NT2/D1 (cell line): ENCODE measurements around the gene MRPS22.
A peak's percentile ranks its signal among the peaks of the same experiment; 100 is the strongest.

ENCODE experiments used
- DNase-seq: peaks from one replicate; pipeline ENCODE4 v3.0.0-alpha.2; 2011; ENCODE audit warnings: low read depth, low spot score
- H3K27me3 ChIP-seq: 2 replicates; pipeline ENCODE4 v1.6.0; 2011; ENCODE audit warnings: mild to moderate bottlenecking; ENCODE audit not compliant: insufficient read length, insufficient read depth
- H3K36me3 ChIP-seq: 2 replicates; pipeline ENCODE4 v1.6.1; 2011; ENCODE audit warnings: mild to moderate bottlenecking, low read length, mixed read lengths; ENCODE audit not compliant: insufficient read depth, insufficient read length
- H3K4me1 ChIP-seq: 2 replicates; pipeline ENCODE4 v1.5.1; 2011; ENCODE audit not compliant: insufficient read depth, insufficient read length
- H3K4me3 ChIP-seq: 2 replicates; pipeline ENCODE4 v1.5.1; 2011; ENCODE audit warnings: low read depth; ENCODE audit not compliant: insufficient read length
- H3K9ac ChIP-seq: 2 replicates; pipeline ENCODE4 v1.6.0; 2011; ENCODE audit warnings: low read depth; ENCODE audit not compliant: insufficient read length
- H3K9me3 ChIP-seq: 2 replicates; pipeline ENCODE4 v1.5.1; 2011; ENCODE audit warnings: mild to moderate bottlenecking, low read length; ENCODE audit not compliant: insufficient read depth
- SUZ12 ChIP-seq: IDR thresholded peaks from 2 replicates; pipeline ENCODE4 v1.6.1; 2011; ENCODE audit not compliant: insufficient read length, insufficient read depth; ENCODE audit errors: extremely low read depth
- YY1 ChIP-seq: IDR thresholded peaks from 2 replicates; pipeline ENCODE4 v1.6.1; 2011; ENCODE audit not compliant: insufficient read length, insufficient read depth
- ZNF274 ChIP-seq: IDR thresholded peaks from 2 replicates; pipeline ENCODE4 v1.6.1; 2011; ENCODE audit warnings: mild to moderate bottlenecking, low read depth, low read length

The MRPS22 gene

GRCh38 chr3:139340784-139341183 is 3.0 kb upstream of the MRPS22 start:
- Histone ChIP-seq H3K9me3 (no peaks in the 10 kb centered on the region), H3K36me3 (no peaks in the 10 kb centered on the region), H3K27me3 (no peaks in the 10 kb centered on the region), H3K4me3 (no peak overlapping the region), H3K4me1 (no peaks in the 10 kb centered on the region), H3K9ac (no peak overlapping the region)
- TF ChIP-seq ZNF274 (no peak), YY1 (no peak), SUZ12 (no peak)
- DNase-seq, result no peak

- no peak overlapping the region for H3K4me3 ChIP-seq
- DNase-seq, result no peak
- TF ChIP-seq ZNF274 (no peak), SUZ12 (no peak), YY1 (no peak)
- H3K36me3 ChIP-seq, result peaks cover 12% of the 10 kb centered on the region
- H3K9me3 ChIP-seq, result no peaks in the 10 kb centered on the region
- no peak overlapping the region for H3K9ac ChIP-seq
- no peaks in the 10 kb centered on the region for H3K4me1 ChIP-seq
- H3K27me3 ChIP-seq, result no peaks in the 10 kb centered on the region
Measured at GRCh38 chr3:139342054-139342453, 1.8 kb upstream of the MRPS22 start.

GRCh38 chr3:139346771-139347170 is 3.0 kb downstream of the MRPS22 start:
- TF ChIP-seq YY1 (no peak), SUZ12 (no peak), ZNF274 (no peak)
- H3K4me1 ChIP-seq, result no peaks in the 10 kb centered on the region

GRCh38 chr3:139353920-139354556 is 10.2 kb downstream of the MRPS22 start:
- no peaks in the 10 kb centered on the region for H3K9me3 ChIP-seq
- no peak overlapping the region for H3K4me3 ChIP-seq
- no peaks in the 10 kb centered on the region for H3K4me1 ChIP-seq
- H3K27me3 ChIP-seq, result no peaks in the 10 kb centered on the region
- DNase-seq, result peak; percentile 57
- H3K9ac ChIP-seq, result no peak overlapping the region
- H3K36me3 ChIP-seq, result peaks cover 92% of the 10 kb centered on the region
- no peak for TF ChIP-seq SUZ12
- no peak for TF ChIP-seq ZNF274
- no peak for TF ChIP-seq YY1

More at GRCh38 chr3:139346771-139347170, 3.0 kb downstream of the MRPS22 start:
- H3K27me3 ChIP-seq, result no peaks in the 10 kb centered on the region
- DNase-seq, result no peak
- H3K9me3 ChIP-seq, result no peaks in the 10 kb centered on the region
- H3K9ac ChIP-seq, result no peak overlapping the region
- peaks cover 54% of the 10 kb centered on the region for H3K36me3 ChIP-seq
- no peak overlapping the region for H3K4me3 ChIP-seq

GRCh38 chr3:139354661-139355060 is 10.8 kb downstream of the MRPS22 start:
- no peaks in the 10 kb centered on the region for H3K9me3 ChIP-seq
- peaks cover 92% of the 10 kb centered on the region for H3K36me3 ChIP-seq
- no peaks in the 10 kb centered on the region for H3K4me1 ChIP-seq
- no peak for DNase-seq
- H3K9ac ChIP-seq, result no peak overlapping the region
- no peak overlapping the region for H3K4me3 ChIP-seq
- no peaks in the 10 kb centered on the region for H3K27me3 ChIP-seq
- no peak for TF ChIP-seq ZNF274
- TF ChIP-seq YY1, result no peak
- no peak for TF ChIP-seq SUZ12

- no peak for TF ChIP-seq ZNF274
- TF ChIP-seq SUZ12, result no peak
- TF ChIP-seq YY1, result no peak
- no peaks in the 10 kb centered on the region for H3K4me1 ChIP-seq
- no peaks in the 10 kb centered on the region for H3K27me3 ChIP-seq
- H3K36me3 ChIP-seq, result peaks cover 94% of the 10 kb centered on the region
- H3K9me3 ChIP-seq, result no peaks in the 10 kb centered on the region
- H3K9ac ChIP-seq, result no peak overlapping the region
- H3K4me3 ChIP-seq, result no peak overlapping the region
- no peak for DNase-seq
Measured at GRCh38 chr3:139355476-139355875, 11.7 kb downstream of the MRPS22 start.

GRCh38 chr3:139355891-139356290 is 12.1 kb downstream of the MRPS22 start:
- H3K9ac ChIP-seq, result no peak overlapping the region
- H3K9me3 ChIP-seq, result no peaks in the 10 kb centered on the region
- DNase-seq, result no peak
- H3K4me1 ChIP-seq, result no peaks in the 10 kb centered on the region
- no peak overlapping the region for H3K4me3 ChIP-seq
- H3K36me3 ChIP-seq, result peaks cover 94% of the 10 kb centered on the region
- TF ChIP-seq YY1 (no peak), ZNF274 (no peak), SUZ12 (no peak)
- no peaks in the 10 kb centered on the region for H3K27me3 ChIP-seq
